Measurements from ENCODE around the gene PRM1. TPM values are rescaled to one million over a fixed set of nuclear protein-coding genes. Genes with fewer than 3 reads are reported as not detected.

Gene PRM1
- total RNA-seq, 1 donor from 2014 or later, result not detected

GRCh38 chr16:11259655-11260595 is 21.2 kb downstream of the PRM1 start:
- Histone ChIP-seq H3K9me3 (no peaks in the 10 kb centered on the region), H3K27ac (peak overlapping the region; percentile 70 to 78), H3K36me3 (no peaks in the 10 kb centered on the region), H3K27me3 (no peaks in the 10 kb centered on the region), H3K4me1 (peaks cover 6 to 16% of the 10 kb centered on the region in 2 donors), H3K4me3 (peak overlapping the region in 1 of 2 donors; percentile 53)
- no peak for DNase-seq (ENCODE audit: low spot score in 2 of 2)
- no peak for TF ChIP-seq CTCF (IDR thresholded peaks at IDR 0.05)
- intact Hi-C loops (cut with DNase I), result loop anchor here (5.0 to 10.0 kb wide), 4 partner anchors 125 to 523 kb away; partner anchors contain the start of gene SNN

GRCh38 chr16:11258553-11259492 is 22.3 kb downstream of the PRM1 start:
- H3K4me3 ChIP-seq, result peak overlapping the region; percentile 12 to 53
- no peaks in the 10 kb centered on the region for H3K36me3 ChIP-seq
- peak in 1 of 2 donors; percentile 83 for DNase-seq (ENCODE audit: low spot score in 2 of 2)
- peak overlapping the region; percentile 70 to 78 for H3K27ac ChIP-seq
- peaks cover 10 to 25% of the 10 kb centered on the region in 2 donors for H3K4me1 ChIP-seq
- TF ChIP-seq CTCF (IDR thresholded peaks at IDR 0.05), result no peak
- no peaks in the 10 kb centered on the region for H3K9me3 ChIP-seq
- intact Hi-C loops (cut with DNase I), result loop anchor here (5.0 to 10.0 kb wide), 4 partner anchors 124 to 522 kb away; partner anchors contain the start of gene SNN
- no peaks in the 10 kb centered on the region for H3K27me3 ChIP-seq

GRCh38 chr16:11257131-11257938 is 23.8 kb downstream of the PRM1 start:
- TF ChIP-seq CTCF (IDR thresholded peaks at IDR 0.05), result peak; percentile 68 to 84 (median 73)
- H3K27ac ChIP-seq, result peak overlapping the region; percentile 90 to 96
- intact Hi-C loops (cut with DNase I), result loop anchor here (2.0 to 10.0 kb wide), 5 partner anchors 101 to 520 kb away; partner anchors contain the start of gene SNN
- DNase-seq (ENCODE audit: low spot score in 2 of 2), result peak in 1 of 2 donors; percentile 87
- H3K4me1 ChIP-seq, result peaks cover 10 to 25% of the 10 kb centered on the region in 2 donors
- no peaks in the 10 kb centered on the region for H3K27me3 ChIP-seq
- H3K9me3 ChIP-seq, result no peaks in the 10 kb centered on the region
- H3K36me3 ChIP-seq, result no peaks in the 10 kb centered on the region
- peak overlapping the region; percentile 79 to 80 for H3K4me3 ChIP-seq

- Histone ChIP-seq H3K9me3 (no peaks in the 10 kb centered on the region), H3K4me3 (peak overlapping the region; percentile 79 to 80), H3K4me1 (peaks cover 10 to 25% of the 10 kb centered on the region in 2 donors), H3K27ac (peak overlapping the region; percentile 90 to 96), H3K27me3 (no peaks in the 10 kb centered on the region), H3K36me3 (no peaks in the 10 kb centered on the region)
- TF ChIP-seq CTCF (IDR thresholded peaks at IDR 0.05), result no peak
- peak in 1 of 2 donors; percentile 84 for DNase-seq (ENCODE audit: low spot score in 2 of 2)
- intact Hi-C loops (cut with DNase I), result loop anchor here (2.0 to 10.0 kb wide), 5 partner anchors 102 to 519 kb away; partner anchors contain the start of gene SNN
Measured at GRCh38 chr16:11256661-11257130, 24.4 kb downstream of the PRM1 start.

Data from ascending aorta (tissue), 2 donors.